GM06990 (cell line): ENCODE results near the gene AAR2.
A peak's percentile ranks its signal among the peaks of the same experiment; 100 is the strongest.

ENCODE experiments used
- DNase-seq: peaks from one replicate; pipeline ENCODE4 v3.0.0-alpha.2; 2011; ENCODE audit not compliant: insufficient read length; ENCODE audit errors: extremely low read depth
- H3K27me3 ChIP-seq: replicated peaks from 2 replicates; pipeline ENCODE4 v1.6.0; 2011; ENCODE audit warnings: low read length; ENCODE audit not compliant: control insufficient read depth, insufficient read depth
- H3K36me3 ChIP-seq: 2 replicates; pipeline ENCODE4 v1.5.1; 2011; ENCODE audit warnings: low read length; ENCODE audit not compliant: control insufficient read depth, insufficient read depth
- H3K4me3 ChIP-seq: replicated peaks from 2 replicates; pipeline ENCODE4 v1.5.1; 2011; ENCODE audit warnings: low read depth, mild to moderate bottlenecking, control low read depth, low read length
- TF ChIP-seq, protein P1 (sequence below): IDR thresholded peaks from 2 replicates; pipeline ENCODE4 v1.5.1; 2011; ENCODE audit warnings: low read length, control low read depth, mild to moderate bottlenecking, inconsistent platforms; ENCODE audit not compliant: insufficient read depth, poor library complexity, severe bottlenecking

Gene AAR2

DNA sequence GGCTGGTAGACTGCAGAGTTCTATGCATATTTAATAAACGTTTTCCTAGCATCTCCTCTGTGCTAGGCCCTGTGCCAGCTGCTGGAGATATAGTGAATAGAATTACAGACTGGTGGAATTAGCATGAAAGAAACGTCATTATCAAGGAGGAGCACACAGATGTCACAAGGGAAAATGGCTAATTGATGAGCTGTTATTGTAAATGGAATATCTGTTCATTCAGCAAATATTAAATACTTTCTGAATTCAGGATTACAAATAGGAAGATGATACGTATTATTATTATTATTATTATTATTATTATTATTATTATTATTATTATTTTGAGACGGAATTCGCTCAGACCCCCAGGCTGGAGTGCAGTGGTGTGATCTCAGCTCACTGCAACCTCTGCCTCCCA lies 1.2 kb downstream of the AAR2 start:
- Histone ChIP-seq H3K27me3 (no peaks in the 10 kb centered on the region), H3K36me3 (peaks cover 9% of the 10 kb centered on the region), H3K4me3 (peak overlapping the region; percentile 76)
- TF ChIP-seq, protein P1, sequence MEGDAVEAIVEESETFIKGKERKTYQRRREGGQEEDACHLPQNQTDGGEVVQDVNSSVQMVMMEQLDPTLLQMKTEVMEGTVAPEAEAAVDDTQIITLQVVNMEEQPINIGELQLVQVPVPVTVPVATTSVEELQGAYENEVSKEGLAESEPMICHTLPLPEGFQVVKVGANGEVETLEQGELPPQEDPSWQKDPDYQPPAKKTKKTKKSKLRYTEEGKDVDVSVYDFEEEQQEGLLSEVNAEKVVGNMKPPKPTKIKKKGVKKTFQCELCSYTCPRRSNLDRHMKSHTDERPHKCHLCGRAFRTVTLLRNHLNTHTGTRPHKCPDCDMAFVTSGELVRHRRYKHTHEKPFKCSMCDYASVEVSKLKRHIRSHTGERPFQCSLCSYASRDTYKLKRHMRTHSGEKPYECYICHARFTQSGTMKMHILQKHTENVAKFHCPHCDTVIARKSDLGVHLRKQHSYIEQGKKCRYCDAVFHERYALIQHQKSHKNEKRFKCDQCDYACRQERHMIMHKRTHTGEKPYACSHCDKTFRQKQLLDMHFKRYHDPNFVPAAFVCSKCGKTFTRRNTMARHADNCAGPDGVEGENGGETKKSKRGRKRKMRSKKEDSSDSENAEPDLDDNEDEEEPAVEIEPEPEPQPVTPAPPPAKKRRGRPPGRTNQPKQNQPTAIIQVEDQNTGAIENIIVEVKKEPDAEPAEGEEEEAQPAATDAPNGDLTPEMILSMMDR, result no peak
- DNase-seq, result no peak

DNA sequence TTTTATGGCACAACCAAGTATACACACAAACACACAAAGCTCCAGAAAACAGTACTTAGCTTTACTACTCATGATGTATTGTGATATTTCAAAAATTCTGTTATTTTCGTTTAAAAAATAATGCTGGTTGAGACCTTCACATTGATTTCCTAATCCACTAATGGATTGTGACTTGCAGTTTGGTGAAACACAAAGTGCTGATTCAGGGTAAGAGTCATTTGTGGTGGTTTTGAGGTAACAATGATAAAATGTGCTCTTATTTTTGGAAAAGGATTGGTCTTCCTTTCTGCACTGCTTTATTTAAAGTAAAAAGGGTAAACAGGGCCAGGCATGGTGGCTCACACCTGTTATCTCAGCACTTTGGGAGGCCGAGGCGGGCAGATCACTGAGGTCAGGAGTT lies 1.9 kb downstream of the AAR2 start:
- TF ChIP-seq, protein P1, result no peak
- H3K4me3 ChIP-seq, result no peak overlapping the region
- peaks cover 11% of the 10 kb centered on the region for H3K36me3 ChIP-seq
- no peak for DNase-seq
- no peaks in the 10 kb centered on the region for H3K27me3 ChIP-seq

DNA sequence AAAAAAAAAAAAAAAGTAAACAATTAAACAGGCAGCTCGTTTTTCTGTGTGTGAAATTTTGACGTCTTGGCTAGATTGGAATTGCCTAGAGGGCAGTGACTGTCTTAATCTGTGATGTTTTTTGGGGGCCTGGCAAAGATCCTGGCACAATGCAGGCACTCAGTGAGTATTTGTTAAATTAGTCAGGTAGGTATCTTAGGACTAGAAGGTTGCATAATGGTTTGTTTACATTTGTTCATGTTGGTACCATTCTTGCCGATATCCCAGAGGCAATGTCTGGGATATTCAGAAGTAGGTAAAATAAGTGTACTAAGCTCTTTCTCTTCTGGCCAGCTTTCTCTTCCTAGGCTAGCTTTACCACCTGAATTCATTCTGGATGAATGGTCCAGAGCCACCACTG lies 2.5 kb downstream of the AAR2 start:
- no peak overlapping the region for H3K4me3 ChIP-seq
- DNase-seq, result no peak
- TF ChIP-seq, protein P1, result no peak

DNA sequence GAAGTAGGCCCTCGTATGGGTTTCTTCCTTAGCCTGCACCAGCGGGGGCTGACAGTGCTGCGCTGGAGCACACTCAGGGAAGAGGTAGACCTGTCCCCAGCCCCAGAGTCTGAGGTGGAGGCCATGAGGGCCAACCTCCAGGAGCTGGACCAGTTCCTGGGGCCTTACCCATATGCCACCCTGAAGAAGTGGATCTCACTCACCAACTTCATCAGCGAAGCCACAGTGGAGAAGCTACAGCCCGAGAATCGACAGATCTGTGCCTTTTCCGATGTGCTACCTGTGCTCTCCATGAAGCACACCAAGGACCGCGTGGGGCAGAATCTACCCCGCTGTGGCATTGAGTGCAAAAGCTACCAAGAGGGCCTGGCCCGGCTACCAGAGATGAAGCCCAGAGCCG lies 3.8 kb downstream of the AAR2 start:
- no peak for DNase-seq
- TF ChIP-seq, protein P1, result no peak
- Histone ChIP-seq H3K4me3 (no peak overlapping the region), H3K36me3 (peaks cover 20% of the 10 kb centered on the region), H3K27me3 (no peaks in the 10 kb centered on the region)

More for the DNA sequence above, 2.5 kb downstream of the AAR2 start:
- Histone ChIP-seq H3K27me3 (no peaks in the 10 kb centered on the region), H3K36me3 (peaks cover 12% of the 10 kb centered on the region)

DNA sequence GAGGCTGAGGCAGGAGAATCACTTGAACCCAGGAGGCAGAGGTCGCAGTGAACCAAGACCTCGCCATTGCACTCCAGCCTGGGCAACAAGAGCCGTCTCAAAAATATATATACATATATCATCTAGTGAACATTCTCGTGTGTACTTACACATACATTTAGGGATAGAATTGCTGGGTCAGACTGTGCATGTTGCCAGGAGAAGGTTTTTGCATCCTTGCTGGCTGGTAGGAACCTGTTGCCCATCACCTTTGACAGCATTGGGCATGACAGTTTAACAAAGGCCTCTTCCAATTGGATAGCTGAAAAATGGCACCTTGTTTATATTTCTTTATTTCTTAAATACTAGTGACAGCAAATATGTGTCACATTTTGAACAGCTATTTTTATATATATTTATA lies 5.4 kb downstream of the AAR2 start:
- TF ChIP-seq, protein P1, result no peak
- Histone ChIP-seq H3K27me3 (no peaks in the 10 kb centered on the region), H3K36me3 (peaks cover 26% of the 10 kb centered on the region), H3K4me3 (no peak overlapping the region)
- DNase-seq, result no peak

- peaks cover 28% of the 10 kb centered on the region for H3K36me3 ChIP-seq
- no peak for DNase-seq
- TF ChIP-seq, protein P1, result no peak
- no peaks in the 10 kb centered on the region for H3K27me3 ChIP-seq
- no peak overlapping the region for H3K4me3 ChIP-seq
Observed at GRCh38 chr20:36243726-36244125, 7.4 kb downstream of the AAR2 start.
